B cell (primary cell): ENCODE results near the gene ATG4C. TPM values are rescaled to one million over a fixed set of nuclear protein-coding genes. Genes with fewer than 3 reads are reported as not detected.

Source experiments
- ATAC-seq: fragments of 200-7000 bp; cut with Tn5 transposase; one replicate; pipeline ENCODE4 v1.10.0; 2021; ENCODE audit warnings: low read depth, mild to moderate bottlenecking, moderate number of reproducible peaks, moderate library complexity
- CTCF ChIA-PET: fragments of 350-600 bp; sonication (Branson Sonifier 250); formaldehyde crosslinking; loops from one replicate; lab custom pipeline; 2021; ENCODE audit warnings: antibody characterized with exemption, inconsistent platforms; lab: Charles Lee
- POLR2A ChIA-PET: fragments of 350-600 bp; sonication (Branson Sonifier 250); formaldehyde crosslinking; loops from one replicate; lab custom pipeline; 2021; ENCODE audit warnings: antibody characterized with exemption; lab: Charles Lee
- DNase-seq: peaks from one replicate; pipeline ENCODE4 v3.0.0; 2013
- H2AFZ ChIP-seq: 2 replicates; pipeline ENCODE4 v1.6.1; 2012; ENCODE audit warnings: mild to moderate bottlenecking, low read depth, low read length; ENCODE audit not compliant: insufficient read depth, poor library complexity, severe bottlenecking
- H3K27ac ChIP-seq, 2 donors: 1 replicate in 1 of 2; 2 replicates in 1 of 2; pipeline ENCODE4 v1.5.1; 2012 to 2013; ENCODE audit warnings: low read length in 2 of 2, mild to moderate bottlenecking in 2 of 2, moderate library complexity in 1 of 2
- H3K27me3 ChIP-seq, 4 experiments: fragments of 200-600 bp in 1 of 4; sonication (generic) in 1 of 4; replicated peaks in 1 of 4; 1 replicate in 2 of 4; 2 replicates in 2 of 4; pipeline versions ENCODE4 v1.6.1 to v1.7.0; 2013 to 2016; ENCODE audit warnings: low read length in 3 of 4, mild to moderate bottlenecking in 2 of 4, mixed read lengths in 1 of 4, moderate library complexity in 1 of 4; ENCODE audit not compliant: insufficient read depth in 4 of 4, control insufficient read depth in 3 of 4; ENCODE audit errors: control extremely low read depth in 1 of 4
- H3K36me3 ChIP-seq, 2 experiments: replicated peaks in 1 of 2; 1 replicate in 1 of 2; 2 replicates in 1 of 2; pipeline versions ENCODE4 v1.6.1 to v1.7.1; 2013; ENCODE audit warnings: low read length in 1 of 2; ENCODE audit not compliant: insufficient read depth in 2 of 2, control insufficient read depth in 1 of 2; ENCODE audit errors: control extremely low read depth in 1 of 2, extremely low read depth in 1 of 2
- H3K4me1 ChIP-seq, 2 donors: fragments of 200-600 bp in 1 of 2; sonication (generic) in 1 of 2; 1 replicate in 1 of 2; 2 replicates in 1 of 2; pipeline versions ENCODE4 v1.5.1 to v1.6.1; 2013 to 2017; ENCODE audit warnings: low read length in 2 of 2; ENCODE audit not compliant: control insufficient read depth in 2 of 2, insufficient read depth in 2 of 2
- H3K4me2 ChIP-seq: replicated peaks from 2 replicates; pipeline ENCODE3; 2012; ENCODE audit warnings: mild to moderate bottlenecking, low read depth, low read length; ENCODE audit not compliant: poor library complexity, severe bottlenecking
- H3K4me3 ChIP-seq, 5 experiments: fragments of 200-600 bp in 1 of 5; sonication (generic) in 1 of 5; 1 replicate in 3 of 5; 2 replicates in 2 of 5; pipeline versions ENCODE4 v1.5.1 to v1.7.0; 2011 to 2016; ENCODE audit warnings: low read length in 4 of 5, mild to moderate bottlenecking in 4 of 5, low read depth in 2 of 5, control low read depth in 1 of 5, moderate library complexity in 1 of 5; ENCODE audit not compliant: insufficient read depth in 1 of 5; ENCODE audit errors: control extremely low read depth in 1 of 5, extremely low read depth in 1 of 5
- H3K79me2 ChIP-seq: fragments of 200-600 bp; sonication (generic); one replicate; pipeline ENCODE4 v1.6.0; 2016; ENCODE audit warnings: low read length; ENCODE audit not compliant: control insufficient read depth, insufficient read depth
- H3K9ac ChIP-seq: fragments of 200-600 bp; sonication (generic); 2 replicates; pipeline ENCODE4 v1.6.1; 2017; ENCODE audit warnings: mild to moderate bottlenecking, low read length, moderate library complexity
- H3K9me3 ChIP-seq, 3 donors: one replicate each; pipeline versions ENCODE4 v1.6.1 to v1.7.1; 2013; ENCODE audit warnings: low read length in 2 of 3; ENCODE audit not compliant: control insufficient read depth in 2 of 3, insufficient read depth in 1 of 3; ENCODE audit errors: control extremely low read depth in 1 of 3
- H4K20me1 ChIP-seq: 2 replicates; pipeline ENCODE4 v1.6.0; 2012; ENCODE audit warnings: mild to moderate bottlenecking, low read length; ENCODE audit not compliant: insufficient read depth, control insufficient read depth, poor library complexity, severe bottlenecking
- H3K27ac Mint-ChIP-seq: one replicate; pipeline ENCODE4 v1.8.0; 2021; ENCODE audit warnings: mixed read lengths
- H3K27me3 Mint-ChIP-seq: one replicate; pipeline ENCODE4 v1.8.0; 2021; ENCODE audit warnings: mixed read lengths
- H3K4me1 Mint-ChIP-seq: one replicate; pipeline ENCODE4 v1.8.0; 2021; ENCODE audit warnings: mixed read lengths
- H3K4me3 Mint-ChIP-seq: one replicate; pipeline ENCODE4 v1.8.0; 2021; ENCODE audit warnings: mixed read lengths
- H3K9me3 Mint-ChIP-seq: one replicate; pipeline ENCODE4 v1.8.0; 2022; ENCODE audit warnings: mixed read lengths; ENCODE audit not compliant: insufficient read depth
- CTCF ChIP-seq: fragments of 200-600 bp; IDR thresholded peaks from one replicate; pipeline ENCODE4 v1.8.0; 2022; ENCODE audit warnings: antibody characterized with exemption, mild to moderate bottlenecking
- EZH2 ChIP-seq: IDR thresholded peaks from 2 replicates; pipeline ENCODE4 v1.6.1; 2012; ENCODE audit warnings: borderline replicate concordance, low read depth, mild to moderate bottlenecking, moderate library complexity, low read length; ENCODE audit not compliant: insufficient read depth, poor library complexity, severe bottlenecking
- WGBS: methylation state at CpG from one replicate; pipeline ENCODE4 v1.1.5; 2013; ENCODE audit warnings: missing lambda C conversion rate; ENCODE audit not compliant: insufficient coverage; 5-methylcytosine and 5-hydroxymethylcytosine counted together
- intact Hi-C: fragments of 100-400 bp; cut with micrococcal nuclease; formaldehyde crosslinking; loops from one replicate; pipeline ENCODE4 v1.10.0; 2022
- polyA plus RNA-seq: library from polyadenylated mRNA; depleted of rRNA; stranded (reverse); fragments of >200 nt; gene quantifications from 2 replicates; pipeline ENCODE4 v1.2.3, GENCODE V29; 2012
- total RNA-seq, 2 donors: library from RNA; stranded (reverse); fragments of 120-200 nt in 1 of 2; gene quantifications; 1 replicate in 1 of 2; 2 replicates in 1 of 2; pipeline versions ENCODE4 v1.2.3 to v1.2.4, GENCODE V29; 2013 to 2022

Gene ATG4C
- total and polyA plus RNA-seq, 2 donors (not counting 1 experiment from before 2014, with no cell fraction given): 7.1 to 30.8 TPM

- ATAC-seq: no peak
- WGBS: no CpG with 5 or more reads among the region's 5 CpGs
- Mint-ChIP-seq H3K9me3 (peaks cover 6% of the 10 kb centered on the region), H3K4me3 (no peak overlapping the region), H3K27ac (no peak overlapping the region), H3K27me3 (no peaks in the 10 kb centered on the region), H3K4me1 (peaks cover 1% of the 10 kb centered on the region)
- ChIA-PET CTCF (interaction anchor here (1.4 to 7.8 kb wide), 2 partner anchors 10 to 17 kb away, joined by 3 to 42 read pairs; no protein-coding TSS in a partner anchor), POLR2A (no interaction called here)
- no peak overlapping the region for H2AFZ ChIP-seq
- intact Hi-C loops: no loop called here
- H3K79me2 ChIP-seq: no peaks in the 10 kb centered on the region
- H3K27ac ChIP-seq: no peak overlapping the region
- no peaks in the 10 kb centered on the region for H4K20me1 ChIP-seq
- DNase-seq: no peak
- H3K36me3 ChIP-seq: peaks cover 4 to 16% of the 10 kb centered on the region in 2 experiments
- TF ChIP-seq EZH2: no peak
- no peak for TF ChIP-seq CTCF
- H3K9ac ChIP-seq: no peak overlapping the region
- no peaks in the 10 kb centered on the region for H3K27me3 ChIP-seq
- H3K4me2 ChIP-seq: no peak overlapping the region
- H3K4me3 ChIP-seq: no peak overlapping the region
- H3K4me1 ChIP-seq: no peaks in the 10 kb centered on the region
- no peaks in the 10 kb centered on the region for H3K9me3 ChIP-seq
Measured at GRCh38 chr1:62832276-62832675, 48.3 kb downstream of the ATG4C start.

- Mint-ChIP-seq H3K27me3 (no peaks in the 10 kb centered on the region), H3K4me3 (no peak overlapping the region), H3K4me1 (no peaks in the 10 kb centered on the region), H3K27ac (no peak overlapping the region), H3K9me3 (no peaks in the 10 kb centered on the region)
- H3K9ac ChIP-seq: no peak overlapping the region
- POLR2A ChIA-PET: no interaction called here
- H4K20me1 ChIP-seq: no peaks in the 10 kb centered on the region
- H3K4me3 ChIP-seq: no peak overlapping the region
- no peak overlapping the region for H3K27ac ChIP-seq
- no peak overlapping the region for H3K4me2 ChIP-seq
- H3K79me2 ChIP-seq: no peaks in the 10 kb centered on the region
- H3K36me3 ChIP-seq: peaks cover 4 to 16% of the 10 kb centered on the region in 2 experiments
- H3K27me3 ChIP-seq: no peaks in the 10 kb centered on the region
- H3K9me3 ChIP-seq: no peaks in the 10 kb centered on the region
- TF ChIP-seq CTCF (no peak), EZH2 (no peak)
- no peaks in the 10 kb centered on the region for H3K4me1 ChIP-seq
- intact Hi-C loops: no loop called here
- no peak overlapping the region for H2AFZ ChIP-seq
- CTCF ChIA-PET: interaction anchor here (7.8 kb wide), 1 partner anchor 9 kb away, joined by 42 read pairs; no protein-coding TSS in a partner anchor
- WGBS: 100% methylated on average over 4 of the region's 4 CpGs
- ATAC-seq: no peak
- no peak for DNase-seq
Measured at GRCh38 chr1:62833529-62833928, 49.6 kb downstream of the ATG4C start.
